GM12891 (cell line): ENCODE data around the gene DSEL.

Source experiments
- PAX5 ChIP-seq: IDR thresholded peaks from 2 replicates; pipeline ENCODE4 v1.6.1; 2011; ENCODE audit warnings: low read length, moderate library complexity, mild to moderate bottlenecking; ENCODE audit not compliant: insufficient read depth, severe bottlenecking
- POLR2A ChIP-seq: IDR thresholded peaks from 2 replicates; pipeline ENCODE4 v1.6.1; 2011; ENCODE audit warnings: low read depth, low read length, control low read depth
- POLR2AphosphoS5 ChIP-seq: IDR thresholded peaks from 2 replicates; pipeline ENCODE4 v1.6.1; 2011; ENCODE audit warnings: low read depth, low read length, control low read depth
- POU2F2 ChIP-seq: IDR thresholded peaks from 2 replicates; pipeline ENCODE4 v1.6.1; 2011; ENCODE audit warnings: low read depth, mild to moderate bottlenecking, control low read depth, low read length, moderate library complexity
- SPI1 ChIP-seq: IDR thresholded peaks from 2 replicates; pipeline ENCODE4 v1.6.1; 2011; ENCODE audit warnings: low read depth, low read length, control low read depth
- TAF1 ChIP-seq: IDR thresholded peaks from 2 replicates; pipeline ENCODE4 v1.6.1; 2011; ENCODE audit warnings: low read depth, low read length, control low read depth

- TF ChIP-seq POLR2AphosphoS5 = no peak
- TF ChIP-seq TAF1 = no peak
- TF ChIP-seq POLR2A = no peak
- TF ChIP-seq SPI1 = no peak
- no peak for TF ChIP-seq POU2F2
- TF ChIP-seq PAX5 = no peak
Measured at GRCh38 chr18:67510831-67511230, 5.7 kb downstream of the DSEL start.
